SKM-1 treated with dmso at 0.1 percent for 144 hours (cell line): ENCODE results near the gene INS.
"Not testable (repeated sequence)": the region's sequence is repeated elsewhere in the genome, so short reads cannot be mapped to it uniquely, and the experiment has no call there.

ENCODE experiments used
- DNase-seq: peaks from one replicate; lab custom pipeline; 2025; ENCODE audit not compliant: unreplicated experiment; lab: John Stamatoyannopoulos, UW

The INS gene

GRCh38 chr11:2135018-2135569 is 25.9 kb downstream of the INS start:
- DNase-seq, result no peak

DNA sequence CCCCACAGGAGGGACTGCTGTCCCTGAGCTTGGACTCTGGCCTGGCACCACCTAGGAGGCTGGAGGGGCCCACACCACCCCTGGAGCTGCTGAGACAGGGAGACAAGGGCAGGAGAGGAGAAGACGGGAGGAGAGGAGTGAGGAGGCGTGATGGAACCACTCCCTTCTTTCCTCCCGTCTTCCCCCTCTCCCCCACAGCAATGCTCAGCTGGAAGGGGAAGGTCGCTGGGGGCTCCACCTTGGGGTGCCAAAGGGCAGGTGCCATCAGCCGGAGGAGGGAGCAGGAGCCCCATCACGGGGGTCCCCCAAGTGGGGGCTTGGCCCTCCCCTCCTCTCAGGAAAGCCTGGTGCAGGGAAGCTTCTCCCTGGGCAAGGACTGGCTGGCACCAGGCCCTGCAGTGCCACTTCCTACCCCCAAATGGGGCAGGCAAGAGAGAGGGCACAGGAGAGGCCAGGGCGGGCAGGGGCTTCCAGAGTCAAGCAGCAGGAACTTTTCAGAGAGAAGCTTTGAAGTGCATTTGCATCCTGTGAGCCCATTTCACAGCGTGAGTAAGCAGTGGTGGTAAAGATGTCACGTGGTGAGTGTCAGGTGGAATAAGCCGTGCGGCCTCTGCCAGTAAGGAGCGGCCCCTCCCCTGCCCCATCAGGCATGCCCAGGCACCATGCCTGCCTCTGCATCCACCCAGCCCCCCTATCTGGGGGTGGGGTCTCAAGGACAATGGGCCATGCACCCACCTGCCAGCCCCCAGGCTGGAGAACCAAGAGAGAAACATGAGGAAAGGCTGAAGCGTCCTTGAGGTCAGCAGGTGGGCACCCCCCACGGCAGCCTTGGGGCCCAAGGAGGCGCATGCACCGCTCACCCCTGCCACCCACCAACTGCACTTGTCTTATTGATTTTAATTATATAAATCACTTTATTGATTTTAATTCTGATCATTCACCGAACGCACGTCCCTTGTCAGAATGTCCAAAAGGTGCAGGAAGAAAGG is 26.7 kb downstream of the INS start:
- DNase-seq, result no peak

DNA sequence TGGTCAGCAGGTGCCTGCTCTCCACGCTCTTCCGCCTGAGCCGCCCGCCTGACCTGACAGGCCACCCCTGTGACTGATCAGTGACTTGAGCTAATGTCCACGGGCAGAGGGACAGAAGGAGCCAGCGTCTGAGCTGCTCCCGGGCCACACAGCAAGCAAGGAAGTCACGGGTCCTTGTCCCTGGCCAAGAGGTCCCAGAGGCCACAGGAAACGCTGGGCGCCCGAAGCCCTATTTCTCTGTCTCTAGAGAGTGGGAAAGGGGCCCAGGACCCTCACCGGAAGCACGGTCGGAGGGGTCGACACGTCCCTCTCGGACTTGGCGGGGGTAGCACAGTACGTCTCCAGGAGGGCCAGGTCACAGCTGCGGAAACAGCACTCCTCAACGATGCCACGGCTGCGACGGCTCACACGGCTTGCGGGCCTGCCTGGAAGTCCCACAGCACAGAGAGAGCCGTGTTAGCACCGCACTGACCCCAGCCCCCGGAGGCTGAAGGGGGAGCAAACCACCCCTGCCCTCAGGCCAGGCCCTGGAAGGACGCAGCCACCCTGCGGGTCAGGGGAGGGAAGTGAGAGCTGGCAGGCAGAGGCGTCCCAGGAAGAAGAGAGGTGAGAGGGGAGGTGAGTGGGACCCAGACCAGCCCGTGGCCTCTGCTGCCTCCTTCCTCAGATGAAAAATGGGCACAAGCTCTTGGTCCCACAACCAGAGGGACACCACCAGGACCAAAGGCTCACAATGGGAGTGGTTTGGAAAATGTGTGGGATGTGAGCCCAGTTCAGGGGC is 27.6 kb downstream of the INS start:
- DNase-seq, result no peak

DNA sequence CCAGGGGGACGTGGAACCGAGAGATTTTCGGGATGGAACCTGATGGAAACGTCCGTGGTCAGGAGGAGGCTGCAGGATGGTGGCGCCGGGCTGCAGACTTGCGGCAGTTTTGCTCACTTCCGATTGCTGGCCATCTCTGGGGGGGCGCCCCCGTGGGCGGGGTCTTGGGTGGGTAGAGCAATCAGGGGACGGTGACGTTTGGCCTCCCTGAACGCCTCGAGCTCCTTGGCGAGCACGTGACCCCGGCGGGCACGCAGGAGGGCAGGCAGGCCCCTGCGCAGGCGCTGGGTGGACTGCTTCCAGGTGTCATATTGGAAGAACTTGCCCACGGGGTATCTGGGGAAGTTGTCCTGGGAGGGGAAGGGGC is 28.2 kb downstream of the INS start:
- DNase-seq, result no peak

- no peak for DNase-seq
Observed at GRCh38 chr11:2132246-2132645, 28.8 kb downstream of the INS start.

DNA sequence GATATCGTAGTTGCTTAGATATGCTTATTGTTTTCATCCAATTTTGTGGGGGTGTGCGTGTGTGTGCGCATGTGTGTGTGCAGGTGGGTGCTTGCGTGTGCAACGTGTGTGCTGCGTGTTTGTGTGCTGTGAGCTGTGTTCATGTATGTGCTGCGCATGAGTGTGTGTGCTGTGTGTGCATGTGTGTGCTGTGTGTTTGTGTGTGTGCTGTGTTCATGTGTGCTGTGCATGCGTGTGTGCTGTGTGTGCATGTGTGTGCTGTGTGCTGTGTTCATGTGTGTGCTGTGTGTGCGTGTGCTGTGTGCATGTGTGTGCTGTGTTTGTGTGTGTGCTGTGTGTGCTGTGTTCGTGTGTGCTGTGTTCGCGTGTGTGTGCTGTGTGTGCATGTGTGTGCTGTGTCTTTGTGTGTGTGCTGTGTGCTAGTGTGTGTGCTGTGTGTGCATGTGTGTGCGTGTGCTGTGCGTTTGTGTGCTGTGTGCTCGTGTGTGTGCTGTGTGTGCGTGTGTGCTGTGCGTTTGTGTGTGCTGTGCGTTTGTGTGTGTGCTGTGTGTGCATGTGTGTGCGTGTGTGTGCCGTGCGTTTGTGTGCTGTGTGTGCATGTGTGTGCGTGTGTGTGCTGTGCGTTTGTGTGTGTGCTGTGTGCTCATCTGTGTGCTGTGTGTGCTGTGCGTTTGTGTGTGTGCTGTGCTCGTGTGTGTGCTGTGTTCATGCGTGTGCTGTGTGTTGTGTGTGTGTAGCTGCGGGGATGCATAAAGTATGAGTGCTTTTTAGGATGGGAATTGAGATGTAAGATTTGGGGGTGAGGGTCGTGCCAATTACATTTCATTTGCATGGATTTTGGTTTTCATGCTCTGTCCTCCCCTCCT is 29.4 kb downstream of the INS start:
- DNase-seq, result no peak

- DNase-seq, result no peak
Observed at GRCh38 chr11:2130881-2131352, 30.1 kb downstream of the INS start.

DNA sequence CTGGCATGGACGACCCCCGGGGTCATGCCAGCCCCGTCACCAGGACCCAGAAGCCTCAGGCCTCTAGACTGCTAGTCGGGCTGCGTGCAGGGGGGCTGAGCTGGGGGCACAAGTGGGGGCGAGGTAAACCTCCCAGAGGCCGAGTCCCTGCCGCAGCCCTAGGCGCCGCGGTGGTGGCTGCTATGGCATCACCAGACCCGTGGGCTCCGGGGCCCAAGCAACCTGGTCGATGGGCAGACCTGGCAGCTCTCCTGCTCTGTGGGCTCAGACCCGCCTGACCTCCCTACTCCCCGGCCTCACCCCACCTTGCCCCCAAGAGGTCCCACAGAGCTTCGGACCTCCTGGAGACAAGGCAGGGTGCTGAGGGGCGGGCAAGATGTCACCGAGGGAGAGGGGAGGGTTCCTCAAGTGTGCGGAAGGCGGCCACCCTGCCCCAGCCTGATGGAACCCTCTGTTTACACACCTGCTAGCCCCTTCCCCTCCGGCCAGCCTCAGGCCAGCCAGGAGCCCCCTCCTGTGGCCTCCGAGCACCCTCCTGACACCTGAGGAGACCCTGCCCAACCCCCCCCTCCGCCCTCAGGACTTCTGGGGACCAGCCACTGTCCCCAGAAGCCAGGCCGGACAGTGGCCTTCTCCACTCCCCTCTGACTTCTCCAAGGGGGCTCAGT is 31.2 kb downstream of the INS start:
- DNase-seq, result no peak

GRCh38 chr11:2129308-2129698 is 31.7 kb downstream of the INS start:
- no peak for DNase-seq

- DNase-seq, result no peak
Observed at GRCh38 chr11:2128511-2129307, 32.3 kb downstream of the INS start.

DNA sequence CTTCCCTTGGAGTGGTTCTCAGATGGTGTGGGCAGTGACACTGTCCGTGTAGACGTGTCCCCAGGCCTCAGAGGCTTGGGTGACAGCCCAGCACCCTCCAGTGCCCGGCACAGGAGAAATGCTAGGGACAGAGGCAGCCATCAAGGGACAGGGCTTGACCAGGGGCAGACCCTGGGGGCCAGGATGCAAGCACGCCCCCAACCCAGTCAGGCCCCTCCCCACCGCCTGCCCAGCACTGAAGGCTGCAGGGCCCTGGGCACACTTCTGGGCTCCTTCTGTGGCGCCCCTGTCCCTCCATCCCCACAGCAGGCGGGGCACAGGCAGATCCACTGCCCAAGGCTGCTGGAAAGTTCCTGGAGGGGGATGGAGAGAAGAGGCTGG is 32.9 kb downstream of the INS start:
- DNase-seq, result no peak

DNA sequence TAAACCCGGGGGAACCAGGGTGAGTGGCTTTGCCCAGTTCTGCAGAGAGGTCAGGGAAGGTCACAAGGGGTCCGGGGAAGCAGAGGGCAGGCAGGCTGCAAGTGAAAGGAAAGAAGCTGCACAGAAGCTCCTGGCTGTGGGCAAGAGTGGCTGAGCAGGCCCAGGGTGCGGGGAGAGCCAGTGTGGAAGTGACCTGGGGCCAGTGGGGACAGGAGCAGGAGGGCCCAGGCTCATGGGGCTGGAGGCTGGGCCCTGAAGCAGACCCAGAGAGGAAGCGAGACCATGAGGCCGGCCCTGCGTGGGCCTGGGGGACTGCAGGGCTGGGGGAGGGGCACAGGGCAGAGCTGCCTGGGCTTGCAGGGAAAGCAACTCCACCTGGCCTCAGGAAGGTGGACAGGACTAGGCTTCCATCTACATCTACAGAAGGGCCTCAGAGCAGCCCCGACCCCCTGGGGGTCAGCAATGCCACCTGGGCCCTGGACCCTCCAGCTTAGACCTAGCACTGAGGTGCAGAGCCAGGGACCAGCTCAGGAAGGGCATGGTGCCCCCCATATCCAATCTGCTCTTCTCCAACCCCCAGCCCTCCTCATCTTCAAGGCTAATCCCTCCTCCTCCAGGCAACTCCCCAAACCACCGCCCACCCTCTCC is 33.4 kb downstream of the INS start:
- DNase-seq, result no peak

GRCh38 chr11:2126520-2127085 is 34.4 kb downstream of the INS start:
- DNase-seq, result no peak

- DNase-seq, result not testable (repeated sequence)
Observed at GRCh38 chr11:2124736-2125484, 36.1 kb downstream of the INS start.

- no peak for DNase-seq
Observed at GRCh38 chr11:2123628-2123960, 37.4 kb downstream of the INS start.

DNA sequence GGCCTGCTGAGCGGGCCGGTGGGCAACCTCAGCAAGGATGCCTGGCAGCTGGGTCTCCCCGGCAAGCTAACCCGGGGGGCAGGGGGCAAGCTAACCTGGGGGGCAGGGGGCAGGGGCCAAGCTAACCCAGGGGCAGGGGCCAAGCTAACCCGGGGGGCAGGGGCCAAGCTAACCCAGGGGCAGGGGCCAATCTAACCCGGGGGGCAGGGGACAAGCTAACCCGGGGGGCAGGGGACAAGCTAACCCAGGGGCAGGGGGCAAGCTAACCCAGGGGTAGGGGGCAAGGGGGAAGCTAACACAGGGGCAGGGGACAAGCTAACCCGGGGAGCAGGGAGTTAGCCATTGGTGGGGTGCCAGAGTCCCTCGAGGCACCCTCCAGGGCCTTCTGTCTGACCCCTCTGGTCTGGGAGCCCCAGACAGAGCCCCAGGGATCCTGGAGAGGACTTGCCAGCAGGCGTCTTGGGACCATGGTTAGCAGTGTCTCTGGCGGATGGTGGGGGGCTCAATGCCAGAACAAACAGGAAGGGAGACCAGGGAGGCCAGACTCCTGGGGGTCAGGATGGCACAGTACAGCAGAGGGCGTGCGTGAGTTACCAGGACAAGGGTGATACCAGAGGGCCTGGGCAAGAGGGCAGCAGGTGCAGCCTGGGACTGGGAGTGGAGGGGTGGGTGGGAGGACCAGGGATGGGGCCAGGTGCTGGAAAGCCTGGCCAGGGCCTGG is 37.9 kb downstream of the INS start:
- DNase-seq, result no peak

GRCh38 chr11:2122222-2122906 is 38.6 kb downstream of the INS start:
- no peak for DNase-seq
